H1 (cell line): ENCODE results near the gene PIGT. TPM values are rescaled to one million over a fixed set of nuclear protein-coding genes. Genes with fewer than 3 reads are reported as not detected.

Experiments used
- CBX8 ChIP-seq: fragments of 300-800, 300-1000 bp; sonication (generic); IDR thresholded peaks from 2 replicates; pipeline ENCODE4 v1.7.1; 2016; ENCODE audit warnings: low read depth, low read length, borderline replicate concordance
- CREB1 ChIP-seq: IDR thresholded peaks from 2 replicates; pipeline ENCODE4 v1.6.1; 2012; ENCODE audit warnings: inconsistent platforms
- EP300 ChIP-seq, 2 experiments: IDR thresholded peaks; 1 replicate in 1 of 2; 2 replicates in 1 of 2; pipeline ENCODE4 v1.6.1; 2011 to 2012; ENCODE audit warnings: low read depth in 2 of 2, low read length in 2 of 2, mild to moderate bottlenecking in 2 of 2, borderline replicate concordance in 1 of 2, inconsistent platforms in 1 of 2, moderate library complexity in 1 of 2
- FOSL1 ChIP-seq: IDR thresholded peaks from 2 replicates; pipeline ENCODE4 v1.6.1; 2011; ENCODE audit warnings: mild to moderate bottlenecking, low read depth, low read length, moderate library complexity; ENCODE audit not compliant: insufficient read depth
- KDM1A ChIP-seq: fragments of 200-600, 300-600 bp; sonication (generic); IDR thresholded peaks from 2 replicates; pipeline ENCODE4 v1.7.1; 2016; ENCODE audit warnings: mild to moderate bottlenecking, low read length, borderline replicate concordance
- MAFK ChIP-seq: IDR thresholded peaks from 2 replicates; pipeline ENCODE4 v1.6.1; 2012; ENCODE audit warnings: low read depth, mild to moderate bottlenecking, improper control_type of control experiment, low read length
- RAD21 ChIP-seq, 2 experiments: IDR thresholded peaks in 1 of 2; conservative IDR thresholded peaks in 1 of 2; 2 replicates each; pipeline ENCODE4 v1.6.1; 2011; ENCODE audit warnings: low read depth in 2 of 2, low read length in 2 of 2, improper control_type of control experiment in 1 of 2, inconsistent platforms in 1 of 2, mild to moderate bottlenecking in 1 of 2, moderate library complexity in 1 of 2
- SUZ12 ChIP-seq: fragments of 200-600 bp; sonication (generic); IDR thresholded peaks from 2 replicates; pipeline ENCODE4 v1.6.1; 2012; ENCODE audit warnings: mild to moderate bottlenecking, inconsistent platforms, low read length, moderate library complexity, mixed read lengths
- polyA plus RNA-seq, 7 experiments: library from polyadenylated mRNA; depleted of rRNA in 3 of 7; stranded (reverse) in 5 of 7; unstranded in 2 of 7; fragments of >200 nt in 5 of 7; fragments of 200-250 nt in 2 of 7; gene quantifications; 1 replicate in 5 of 7; 2 replicates in 1 of 7; 4 replicates in 1 of 7; pipeline versions ENCODE4 v1.2.1 to v1.2.3, GENCODE V29; 2011 to 2013; ENCODE audit warnings: missing spikeins in 2 of 7, mixed read lengths in 2 of 7
- total RNA-seq: library from RNA; stranded (reverse); fragmentation: NEBNext Ultra II Directional; extraction: Animal tissue kit (Norgen Biotek cat#: 25700); gene quantifications from 2 replicates; pipeline ENCODE4 v1.2.1, GENCODE V29; 2021
- TF ChIP-seq, protein P1 (sequence below): fragments of 300-600 bp; sonication (generic); IDR thresholded peaks from 2 replicates; pipeline ENCODE4 v1.7.1; 2012; ENCODE audit warnings: low read length, moderate library complexity, mild to moderate bottlenecking, inconsistent platforms; ENCODE audit not compliant: insufficient replicate concordance
- TF ChIP-seq, protein P2 (sequence below): IDR thresholded peaks from 2 replicates; pipeline ENCODE4 v1.6.1; 2011; ENCODE audit warnings: low read length, improper control_type of control experiment

PIGT gene
- total and polyA plus RNA-seq, 2 of the 8 experiments (the other 6 are each of a cell fraction or from before 2014, with no cell fraction given) = 66.0 to 89.7 TPM

DNA sequence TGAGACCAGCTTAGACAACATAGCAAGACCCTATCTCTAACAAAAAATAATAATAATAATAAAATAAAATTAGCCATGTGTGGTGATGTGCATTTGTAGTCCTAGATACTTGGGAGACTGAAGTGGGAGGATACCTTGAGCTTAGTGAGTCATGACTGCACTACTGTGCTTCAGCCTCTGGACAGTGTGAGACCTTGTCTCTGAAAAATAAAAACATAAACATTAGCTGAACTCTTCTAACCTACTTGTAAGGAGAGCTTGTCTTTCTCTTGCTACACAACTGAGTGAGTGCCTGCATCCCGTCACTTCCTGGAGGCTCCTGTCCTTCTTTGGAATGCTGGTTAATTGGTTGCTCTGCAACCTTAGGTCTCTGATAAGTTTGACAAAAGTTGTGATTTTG, 13.0 kb upstream of the PIGT start (continued):
- TF ChIP-seq, protein P1, sequence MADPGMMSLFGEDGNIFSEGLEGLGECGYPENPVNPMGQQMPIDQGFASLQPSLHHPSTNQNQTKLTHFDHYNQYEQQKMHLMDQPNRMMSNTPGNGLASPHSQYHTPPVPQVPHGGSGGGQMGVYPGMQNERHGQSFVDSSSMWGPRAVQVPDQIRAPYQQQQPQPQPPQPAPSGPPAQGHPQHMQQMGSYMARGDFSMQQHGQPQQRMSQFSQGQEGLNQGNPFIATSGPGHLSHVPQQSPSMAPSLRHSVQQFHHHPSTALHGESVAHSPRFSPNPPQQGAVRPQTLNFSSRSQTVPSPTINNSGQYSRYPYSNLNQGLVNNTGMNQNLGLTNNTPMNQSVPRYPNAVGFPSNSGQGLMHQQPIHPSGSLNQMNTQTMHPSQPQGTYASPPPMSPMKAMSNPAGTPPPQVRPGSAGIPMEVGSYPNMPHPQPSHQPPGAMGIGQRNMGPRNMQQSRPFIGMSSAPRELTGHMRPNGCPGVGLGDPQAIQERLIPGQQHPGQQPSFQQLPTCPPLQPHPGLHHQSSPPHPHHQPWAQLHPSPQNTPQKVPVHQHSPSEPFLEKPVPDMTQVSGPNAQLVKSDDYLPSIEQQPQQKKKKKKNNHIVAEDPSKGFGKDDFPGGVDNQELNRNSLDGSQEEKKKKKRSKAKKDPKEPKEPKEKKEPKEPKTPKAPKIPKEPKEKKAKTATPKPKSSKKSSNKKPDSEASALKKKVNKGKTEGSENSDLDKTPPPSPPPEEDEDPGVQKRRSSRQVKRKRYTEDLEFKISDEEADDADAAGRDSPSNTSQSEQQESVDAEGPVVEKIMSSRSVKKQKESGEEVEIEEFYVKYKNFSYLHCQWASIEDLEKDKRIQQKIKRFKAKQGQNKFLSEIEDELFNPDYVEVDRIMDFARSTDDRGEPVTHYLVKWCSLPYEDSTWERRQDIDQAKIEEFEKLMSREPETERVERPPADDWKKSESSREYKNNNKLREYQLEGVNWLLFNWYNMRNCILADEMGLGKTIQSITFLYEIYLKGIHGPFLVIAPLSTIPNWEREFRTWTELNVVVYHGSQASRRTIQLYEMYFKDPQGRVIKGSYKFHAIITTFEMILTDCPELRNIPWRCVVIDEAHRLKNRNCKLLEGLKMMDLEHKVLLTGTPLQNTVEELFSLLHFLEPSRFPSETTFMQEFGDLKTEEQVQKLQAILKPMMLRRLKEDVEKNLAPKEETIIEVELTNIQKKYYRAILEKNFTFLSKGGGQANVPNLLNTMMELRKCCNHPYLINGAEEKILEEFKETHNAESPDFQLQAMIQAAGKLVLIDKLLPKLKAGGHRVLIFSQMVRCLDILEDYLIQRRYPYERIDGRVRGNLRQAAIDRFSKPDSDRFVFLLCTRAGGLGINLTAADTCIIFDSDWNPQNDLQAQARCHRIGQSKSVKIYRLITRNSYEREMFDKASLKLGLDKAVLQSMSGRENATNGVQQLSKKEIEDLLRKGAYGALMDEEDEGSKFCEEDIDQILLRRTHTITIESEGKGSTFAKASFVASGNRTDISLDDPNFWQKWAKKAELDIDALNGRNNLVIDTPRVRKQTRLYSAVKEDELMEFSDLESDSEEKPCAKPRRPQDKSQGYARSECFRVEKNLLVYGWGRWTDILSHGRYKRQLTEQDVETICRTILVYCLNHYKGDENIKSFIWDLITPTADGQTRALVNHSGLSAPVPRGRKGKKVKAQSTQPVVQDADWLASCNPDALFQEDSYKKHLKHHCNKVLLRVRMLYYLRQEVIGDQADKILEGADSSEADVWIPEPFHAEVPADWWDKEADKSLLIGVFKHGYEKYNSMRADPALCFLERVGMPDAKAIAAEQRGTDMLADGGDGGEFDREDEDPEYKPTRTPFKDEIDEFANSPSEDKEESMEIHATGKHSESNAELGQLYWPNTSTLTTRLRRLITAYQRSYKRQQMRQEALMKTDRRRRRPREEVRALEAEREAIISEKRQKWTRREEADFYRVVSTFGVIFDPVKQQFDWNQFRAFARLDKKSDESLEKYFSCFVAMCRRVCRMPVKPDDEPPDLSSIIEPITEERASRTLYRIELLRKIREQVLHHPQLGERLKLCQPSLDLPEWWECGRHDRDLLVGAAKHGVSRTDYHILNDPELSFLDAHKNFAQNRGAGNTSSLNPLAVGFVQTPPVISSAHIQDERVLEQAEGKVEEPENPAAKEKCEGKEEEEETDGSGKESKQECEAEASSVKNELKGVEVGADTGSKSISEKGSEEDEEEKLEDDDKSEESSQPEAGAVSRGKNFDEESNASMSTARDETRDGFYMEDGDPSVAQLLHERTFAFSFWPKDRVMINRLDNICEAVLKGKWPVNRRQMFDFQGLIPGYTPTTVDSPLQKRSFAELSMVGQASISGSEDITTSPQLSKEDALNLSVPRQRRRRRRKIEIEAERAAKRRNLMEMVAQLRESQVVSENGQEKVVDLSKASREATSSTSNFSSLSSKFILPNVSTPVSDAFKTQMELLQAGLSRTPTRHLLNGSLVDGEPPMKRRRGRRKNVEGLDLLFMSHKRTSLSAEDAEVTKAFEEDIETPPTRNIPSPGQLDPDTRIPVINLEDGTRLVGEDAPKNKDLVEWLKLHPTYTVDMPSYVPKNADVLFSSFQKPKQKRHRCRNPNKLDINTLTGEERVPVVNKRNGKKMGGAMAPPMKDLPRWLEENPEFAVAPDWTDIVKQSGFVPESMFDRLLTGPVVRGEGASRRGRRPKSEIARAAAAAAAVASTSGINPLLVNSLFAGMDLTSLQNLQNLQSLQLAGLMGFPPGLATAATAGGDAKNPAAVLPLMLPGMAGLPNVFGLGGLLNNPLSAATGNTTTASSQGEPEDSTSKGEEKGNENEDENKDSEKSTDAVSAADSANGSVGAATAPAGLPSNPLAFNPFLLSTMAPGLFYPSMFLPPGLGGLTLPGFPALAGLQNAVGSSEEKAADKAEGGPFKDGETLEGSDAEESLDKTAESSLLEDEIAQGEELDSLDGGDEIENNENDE = no peak
- TF ChIP-seq EP300 (IDR thresholded peaks at IDR 0.05; ENCODE audit: borderline replicate concordance in 1 of 2, low read depth in 2 of 2, low read length in 2 of 2) (no peak), RAD21 (IDR thresholded peaks at IDR 0.05 in 1 of 2, conservative IDR thresholded peaks at IDR 0.05 in 1 of 2; ENCODE audit: low read depth in 2 of 2, low read length in 2 of 2) (no peak), MAFK (no peak), KDM1A (no peak), CBX8 (no peak), SUZ12 (no peak), CREB1 (no peak), FOSL1 (no peak)
- TF ChIP-seq, protein P2, sequence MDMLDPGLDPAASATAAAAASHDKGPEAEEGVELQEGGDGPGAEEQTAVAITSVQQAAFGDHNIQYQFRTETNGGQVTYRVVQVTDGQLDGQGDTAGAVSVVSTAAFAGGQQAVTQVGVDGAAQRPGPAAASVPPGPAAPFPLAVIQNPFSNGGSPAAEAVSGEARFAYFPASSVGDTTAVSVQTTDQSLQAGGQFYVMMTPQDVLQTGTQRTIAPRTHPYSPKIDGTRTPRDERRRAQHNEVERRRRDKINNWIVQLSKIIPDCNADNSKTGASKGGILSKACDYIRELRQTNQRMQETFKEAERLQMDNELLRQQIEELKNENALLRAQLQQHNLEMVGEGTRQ = no peak
